Ectodermal cell (in vitro differentiated cells): Measurements from ENCODE around the gene RNASE4. TPM values are rescaled to one million over a fixed set of nuclear protein-coding genes. Genes with fewer than 3 reads are reported as not detected.
A peak's percentile ranks its signal among the peaks of the same experiment; 100 is the strongest.
"Not testable (repeated sequence)": the region's sequence is repeated elsewhere in the genome, so short reads cannot be mapped to it uniquely, and the experiment has no call there.

Source experiments
- H3K27ac ChIP-seq: 2 replicates; pipeline ENCODE4 v1.7.0; 2013; ENCODE audit warnings: mild to moderate bottlenecking, low read depth, low read length; ENCODE audit not compliant: insufficient read depth, poor library complexity, severe bottlenecking
- H3K27me3 ChIP-seq: 2 replicates; pipeline ENCODE4 v1.7.0; 2013; ENCODE audit warnings: mild to moderate bottlenecking, low read length; ENCODE audit not compliant: insufficient read depth, control insufficient read depth, poor library complexity, severe bottlenecking
- H3K36me3 ChIP-seq: one replicate; pipeline ENCODE4 v1.7.0; 2013; ENCODE audit warnings: low read length; ENCODE audit not compliant: control insufficient read depth, insufficient read depth
- H3K4me1 ChIP-seq: one replicate; pipeline ENCODE4 v1.7.0; 2013; ENCODE audit warnings: low read length; ENCODE audit not compliant: control insufficient read depth, insufficient read depth
- H3K4me3 ChIP-seq: 2 replicates; pipeline ENCODE4 v1.7.0; 2013; ENCODE audit warnings: low read depth, low read length, control low read depth; ENCODE audit not compliant: insufficient read depth
- H3K9me3 ChIP-seq: 2 replicates; pipeline ENCODE4 v1.7.0; 2013; ENCODE audit warnings: mild to moderate bottlenecking, low read length, moderate library complexity; ENCODE audit not compliant: control insufficient read depth
- WGBS, 2 experiments: methylation state at CpG; one replicate each; pipeline ENCODE4 v1.1.7; 2013; ENCODE audit warnings: missing lambda C conversion rate in 2 of 2; 5-methylcytosine and 5-hydroxymethylcytosine counted together
- polyA plus RNA-seq, 4 experiments: library from polyadenylated mRNA; stranded (reverse); fragments of 50-300 nt; gene quantifications; one replicate each; pipeline ENCODE4 v1.2.3, GENCODE V29; 2013

The RNASE4 gene, protein sequence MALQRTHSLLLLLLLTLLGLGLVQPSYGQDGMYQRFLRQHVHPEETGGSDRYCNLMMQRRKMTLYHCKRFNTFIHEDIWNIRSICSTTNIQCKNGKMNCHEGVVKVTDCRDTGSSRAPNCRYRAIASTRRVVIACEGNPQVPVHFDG
- not detected for polyA plus RNA-seq (2013, experiment 1 of 4)
- polyA plus RNA-seq (2013, experiment 2 of 4) = 0.59 TPM
- 1.5 TPM for polyA plus RNA-seq (2013, experiment 3 of 4)
- polyA plus RNA-seq (2013, experiment 4 of 4) = 0.57 TPM

DNA sequence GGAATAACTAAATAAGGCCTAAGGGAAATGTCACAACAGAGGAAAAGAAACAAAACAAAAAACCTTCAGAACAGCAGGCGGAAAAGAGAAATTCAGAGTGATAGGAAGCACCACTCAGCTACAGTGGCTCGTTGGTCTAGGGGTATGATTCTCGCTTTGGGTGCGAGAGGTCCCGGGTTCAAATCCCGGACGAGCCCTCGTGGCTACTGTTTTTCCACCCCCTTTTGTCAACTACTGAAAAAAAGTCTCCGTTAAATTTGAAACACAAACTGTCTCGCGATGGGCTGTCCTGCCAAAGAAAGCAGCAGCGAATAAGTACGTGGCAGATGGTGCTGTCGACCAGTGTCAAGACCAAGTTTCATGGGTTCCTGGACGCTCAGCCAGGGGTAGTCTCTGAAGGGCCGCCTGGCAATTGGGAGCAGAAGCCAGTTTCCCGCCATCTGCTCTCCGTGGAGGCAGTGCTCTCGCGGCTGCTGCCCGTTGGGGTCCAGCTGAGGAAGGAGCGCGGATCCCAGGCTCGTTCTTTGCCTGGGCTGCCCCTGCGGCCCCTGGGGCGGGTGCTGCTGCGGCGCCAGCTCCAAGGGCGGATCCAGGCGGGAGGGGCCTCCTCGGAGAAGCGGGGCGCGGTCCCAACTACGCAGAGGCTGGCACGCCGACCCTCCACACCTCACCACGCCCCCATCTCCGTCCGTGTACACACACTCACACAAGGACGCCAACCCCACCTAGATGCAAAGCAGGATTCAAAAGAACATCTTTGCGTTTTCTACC, at the start of gene RNASE4:
Gene RNASE4, plus strand, starts transcription at position 670 of the 771 bp plus-strand sequence. CDS start 14,812 bp downstream, outside the sequence.
- 0% methylated on average over 42 of the region's 42 CpGs for WGBS, 2 experiments
- no peaks in the 10 kb centered on the region for H3K36me3 ChIP-seq
- H3K27me3 ChIP-seq = peaks cover 9% of the 10 kb centered on the region
- peak within 1 kb of the TSS; percentile 87 for H3K27ac ChIP-seq
- H3K9me3 ChIP-seq = no peaks in the 10 kb centered on the region
- peaks cover 4% of the 10 kb centered on the region for H3K4me1 ChIP-seq
- peak within 1 kb of the TSS; percentile 99 for H3K4me3 ChIP-seq

DNA sequence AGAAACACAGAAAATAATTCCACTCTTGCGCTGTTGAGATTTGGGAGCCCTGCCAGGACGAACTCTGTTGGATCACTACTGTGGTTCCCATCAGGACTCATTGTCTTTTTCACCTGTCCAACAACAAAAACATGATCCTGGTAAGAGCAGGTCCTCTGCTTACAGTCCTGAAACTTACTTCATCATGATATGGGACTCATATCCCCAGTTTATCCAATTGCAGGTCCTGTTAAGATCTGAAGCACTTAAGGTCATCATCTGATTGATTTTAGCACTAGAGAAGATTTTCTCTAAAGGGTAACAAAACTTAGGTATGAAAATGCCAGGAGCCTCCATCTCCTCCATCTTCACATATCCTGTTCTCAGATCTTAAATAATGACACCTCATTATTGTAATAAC, 42.8 kb upstream of the RNASE4 start, which contains the start of gene OR6S1:
Gene OR6S1, minus strand, starts transcription at position 101 of the 400 bp plus-strand sequence. Its CDS starts 0 bp downstream, at position 101.
- Histone ChIP-seq H3K27me3 (no peaks in the 10 kb centered on the region), H3K4me3 (no peak within 1 kb of the TSS), H3K4me1 (no peaks in the 10 kb centered on the region), H3K36me3 (no peaks in the 10 kb centered on the region), H3K9me3 (no peaks in the 10 kb centered on the region), H3K27ac (no peak within 1 kb of the TSS)
- 84 to 97% methylated on average over 2 of the region's 2 CpGs for WGBS, 2 experiments

DNA sequence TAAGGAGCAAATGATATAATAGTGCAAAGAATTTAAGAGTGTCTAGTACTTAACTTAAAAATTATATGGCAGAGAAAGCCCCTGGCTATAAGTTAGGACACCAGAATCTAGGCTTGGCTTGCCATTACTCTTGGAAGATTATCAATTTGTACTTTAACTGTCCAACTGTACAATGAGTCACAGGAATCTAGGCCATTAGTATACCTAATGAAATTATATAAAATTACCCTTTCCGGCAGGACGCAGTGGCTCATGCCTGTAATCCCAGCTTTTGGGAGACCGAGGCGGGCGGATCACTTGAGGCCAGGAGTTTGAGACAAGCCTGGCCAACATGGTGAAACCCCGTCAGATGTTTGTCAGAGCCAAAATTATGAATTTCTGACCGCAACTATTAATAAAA, 42.2 kb upstream of the RNASE4 start:
- no peaks in the 10 kb centered on the region for H3K36me3 ChIP-seq
- no peaks in the 10 kb centered on the region for H3K4me1 ChIP-seq
- H3K27ac ChIP-seq = no peak overlapping the region
- 93 to 95% methylated on average over 6 to 7 of the region's 7 CpGs for WGBS, 2 experiments
- no peaks in the 10 kb centered on the region for H3K27me3 ChIP-seq
- H3K4me3 ChIP-seq = no peak overlapping the region
- H3K9me3 ChIP-seq = no peaks in the 10 kb centered on the region

DNA sequence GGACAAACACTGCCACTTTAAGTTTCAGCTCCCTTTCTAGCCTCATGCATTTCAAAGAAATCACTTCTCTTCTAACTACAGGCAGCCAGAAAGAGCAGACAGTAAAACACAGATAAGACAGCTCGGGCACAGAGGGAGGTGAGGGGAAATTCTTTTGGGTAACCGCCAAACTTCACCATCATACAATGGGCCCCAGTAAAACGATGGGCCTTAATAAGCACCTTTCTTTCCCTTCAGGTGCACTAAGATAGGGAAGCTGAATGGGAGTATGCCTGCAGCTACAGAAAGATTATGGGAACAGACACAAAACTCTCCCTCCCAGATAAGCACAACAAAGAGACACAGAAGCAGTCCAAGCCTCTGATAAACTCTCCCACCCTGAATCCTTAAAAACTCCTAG, 41.6 kb upstream of the RNASE4 start:
- WGBS, 2 experiments = 49 to 65% methylated on average over 3 of the region's 3 CpGs
- H3K9me3 ChIP-seq, H3K4me3 ChIP-seq, H3K4me1 ChIP-seq, H3K36me3 ChIP-seq, H3K27ac ChIP-seq, H3K27me3 ChIP-seq: not testable (repeated sequence)

DNA sequence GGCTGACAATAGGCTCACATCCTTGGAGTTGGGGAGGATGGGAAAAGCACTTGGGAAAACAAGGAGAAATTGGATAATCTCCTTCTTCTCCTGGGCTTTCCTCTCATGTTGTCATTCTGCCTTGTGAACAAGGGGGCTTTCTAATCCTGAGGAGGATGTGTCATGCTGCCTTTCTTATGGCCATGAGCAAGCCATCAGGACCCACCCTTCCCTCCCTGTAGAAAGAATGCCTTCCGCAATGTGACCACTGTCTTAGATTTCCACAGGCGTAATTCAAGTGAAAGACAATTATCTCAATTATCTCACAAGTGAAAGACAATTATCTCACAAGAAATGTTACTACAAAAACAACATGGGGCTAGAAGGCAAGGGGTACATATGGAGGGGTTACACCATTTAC, 39.8 kb upstream of the RNASE4 start:
- Histone ChIP-seq H3K9me3 (no peaks in the 10 kb centered on the region), H3K27me3 (no peaks in the 10 kb centered on the region), H3K4me3 (no peak overlapping the region), H3K27ac (no peak overlapping the region), H3K36me3 (no peaks in the 10 kb centered on the region), H3K4me1 (no peaks in the 10 kb centered on the region)
- 83 to 95% methylated on average over 2 of the region's 2 CpGs for WGBS, 2 experiments

DNA sequence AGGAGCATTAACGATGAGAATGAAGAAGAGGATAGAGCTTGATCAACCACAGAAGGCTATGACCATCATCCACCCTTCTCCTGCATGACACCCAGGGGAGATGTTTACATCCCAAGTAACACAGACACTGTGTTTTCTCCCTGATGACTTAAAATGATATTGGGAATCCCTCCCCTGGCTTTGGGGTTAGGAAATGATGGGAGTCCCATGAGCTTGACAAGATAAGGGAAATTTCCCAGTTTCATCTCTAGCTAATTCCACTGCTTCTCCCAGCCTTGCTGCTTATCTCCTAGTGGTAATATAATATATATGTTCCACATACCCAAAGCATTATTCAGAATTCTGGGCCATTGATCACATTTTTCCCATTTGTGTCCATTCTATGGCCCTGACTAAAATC, 38.9 kb upstream of the RNASE4 start:
- Histone ChIP-seq H3K27me3 (no peaks in the 10 kb centered on the region), H3K27ac (no peak overlapping the region), H3K9me3 (no peaks in the 10 kb centered on the region), H3K4me3 (no peak overlapping the region), H3K4me1 (no peaks in the 10 kb centered on the region), H3K36me3 (no peaks in the 10 kb centered on the region)
- 88 to 100% methylated on average over 1 of the region's 1 CpG for WGBS, 2 experiments

DNA sequence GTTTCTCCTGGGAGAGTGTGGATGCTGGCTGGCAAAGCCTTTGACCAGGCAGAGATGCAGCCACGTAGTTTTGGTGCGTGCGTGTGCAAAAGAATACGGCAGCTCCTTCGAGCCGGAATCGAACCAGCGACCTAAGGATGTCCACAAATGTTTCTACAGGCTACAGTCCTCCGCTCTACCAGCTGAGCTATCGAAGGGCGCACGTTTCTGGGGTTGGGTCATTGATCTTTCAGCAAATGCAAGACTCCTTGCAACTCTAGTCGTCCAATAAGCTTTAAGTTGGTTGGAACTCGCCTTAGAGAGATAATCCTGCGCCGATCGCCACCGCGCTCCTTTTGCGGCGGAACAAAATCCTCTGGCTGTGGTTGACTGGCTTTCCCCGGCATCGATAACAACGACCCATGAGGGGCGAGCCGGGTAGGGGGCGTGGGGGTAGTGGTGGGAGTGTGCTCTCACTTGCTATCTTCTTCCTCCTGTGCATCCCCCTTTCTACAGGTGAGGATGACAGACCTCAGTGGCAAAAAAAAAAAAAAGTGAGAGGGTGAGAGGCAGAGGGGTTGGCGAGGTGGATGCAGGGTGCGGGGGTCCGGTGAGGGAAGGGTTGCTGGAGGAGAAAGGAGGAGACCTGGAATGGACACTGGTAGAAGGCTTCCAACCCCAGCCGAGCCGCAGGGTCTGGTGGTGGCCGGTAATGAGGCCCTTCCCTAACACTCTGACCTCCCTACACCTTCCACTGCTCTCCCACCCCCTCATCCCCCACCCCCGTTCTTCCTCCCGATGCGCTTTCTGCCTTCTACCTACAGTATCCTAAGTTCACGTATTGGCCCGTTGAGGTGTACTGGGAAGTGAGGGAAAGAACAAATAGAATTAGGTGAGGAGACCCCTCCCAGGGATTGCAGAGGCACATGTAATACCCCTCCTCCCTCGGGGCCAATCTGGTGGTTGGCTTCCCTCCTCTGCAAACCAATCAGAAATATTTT, 31.1 kb upstream of the RNASE4 start:
- peaks cover 66% of the 10 kb centered on the region for H3K27me3 ChIP-seq
- no peak overlapping the region for H3K27ac ChIP-seq
- WGBS, 2 experiments = 1% methylated on average over 34 to 37 of the region's 39 CpGs
- H3K4me3 ChIP-seq = peak overlapping the region; percentile 41
- H3K4me1 ChIP-seq = no peaks in the 10 kb centered on the region
- no peaks in the 10 kb centered on the region for H3K36me3 ChIP-seq
- no peaks in the 10 kb centered on the region for H3K9me3 ChIP-seq

DNA sequence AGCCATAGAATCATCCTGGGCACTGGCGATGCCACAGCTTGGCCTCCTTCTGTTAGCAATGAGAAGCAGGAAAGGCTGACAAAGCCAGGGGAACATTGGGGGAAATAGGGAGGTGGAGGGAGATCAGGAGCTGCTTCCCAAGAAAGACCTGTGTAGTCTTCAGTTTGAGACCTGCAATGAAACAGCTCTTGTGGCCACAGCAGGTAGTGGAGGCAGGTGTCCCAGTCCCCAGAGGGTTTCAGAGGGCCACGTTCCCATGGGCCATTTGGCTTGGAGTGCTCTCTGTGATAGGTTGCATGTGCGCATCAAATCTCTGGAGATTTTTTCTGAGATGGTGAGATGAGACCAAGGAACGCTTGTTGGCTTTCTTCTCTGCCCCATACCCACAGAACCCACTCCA, 28.5 kb upstream of the RNASE4 start:
- Histone ChIP-seq H3K9me3 (no peaks in the 10 kb centered on the region), H3K4me3 (no peak overlapping the region), H3K27ac (no peak overlapping the region), H3K4me1 (no peaks in the 10 kb centered on the region), H3K36me3 (no peaks in the 10 kb centered on the region), H3K27me3 (peaks cover 81% of the 10 kb centered on the region)
- WGBS, 2 experiments = 88 to 89% methylated on average over 4 of the region's 4 CpGs

DNA sequence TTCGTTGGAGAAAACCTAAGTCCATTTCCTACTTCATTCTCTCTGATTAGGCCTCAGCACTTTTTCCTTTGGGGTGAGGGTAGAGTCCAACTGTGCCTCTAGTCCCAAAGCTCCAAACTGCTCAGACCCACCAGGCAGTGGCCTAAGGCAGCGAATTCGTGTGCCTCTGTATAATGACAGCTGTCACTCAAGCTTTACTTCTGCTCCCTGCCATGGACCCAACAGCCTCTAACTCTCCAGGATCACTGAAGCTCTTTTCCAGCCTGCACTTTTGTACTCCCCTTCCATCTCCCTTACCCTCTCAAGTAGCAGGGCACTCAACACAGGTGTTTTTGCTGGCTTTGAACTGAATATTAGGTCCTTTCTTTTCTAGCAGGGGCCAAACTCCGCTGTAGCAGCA, 28.1 kb upstream of the RNASE4 start:
- H3K9me3 ChIP-seq = no peaks in the 10 kb centered on the region
- no peaks in the 10 kb centered on the region for H3K36me3 ChIP-seq
- H3K4me3 ChIP-seq = no peak overlapping the region
- no peaks in the 10 kb centered on the region for H3K4me1 ChIP-seq
- peaks cover 82% of the 10 kb centered on the region for H3K27me3 ChIP-seq
- no peak overlapping the region for H3K27ac ChIP-seq
- whole genome bisulfite sequencing, 2 experiments = 88 to 89% methylated on average over 4 of the region's 4 CpGs
